HG03108 (cell line): ENCODE data around the gene BANF2.
"Not testable (repeated sequence)": the region's sequence is repeated elsewhere in the genome, so short reads cannot be mapped to it uniquely, and the experiment has no call there.

ENCODE experiments used
- ATAC-seq: cut with Tn5 transposase; IDR thresholded peaks from one replicate; pipeline ENCODE4 v1.9.1; 2021; ENCODE audit warnings: moderate library complexity; ENCODE audit not compliant: unreplicated experiment

BANF2 gene

DNA sequence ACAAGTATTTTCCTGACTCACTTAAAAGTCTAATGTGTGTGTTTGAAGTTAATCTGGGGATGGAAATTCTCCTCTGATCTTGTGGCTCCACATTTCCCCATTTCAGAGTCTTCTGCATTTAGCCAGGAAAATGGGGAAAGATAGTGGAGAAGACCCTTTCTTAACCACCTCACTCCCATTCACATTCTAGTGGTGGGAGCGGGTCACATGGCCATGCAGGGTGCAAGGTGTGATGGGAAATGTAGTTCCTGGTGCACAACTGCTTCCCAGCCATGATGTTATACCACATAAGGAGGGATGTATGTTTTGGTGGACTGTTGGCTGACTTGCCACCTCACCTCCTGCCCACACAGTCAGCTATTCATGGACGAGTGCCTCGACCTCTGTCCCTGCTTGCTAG is 61.8 kb downstream of the BANF2 start:
- no peak for ATAC-seq

- no peak for ATAC-seq
Observed at GRCh38 chr20:17762243-17762872, 62.6 kb downstream of the BANF2 start.

DNA sequence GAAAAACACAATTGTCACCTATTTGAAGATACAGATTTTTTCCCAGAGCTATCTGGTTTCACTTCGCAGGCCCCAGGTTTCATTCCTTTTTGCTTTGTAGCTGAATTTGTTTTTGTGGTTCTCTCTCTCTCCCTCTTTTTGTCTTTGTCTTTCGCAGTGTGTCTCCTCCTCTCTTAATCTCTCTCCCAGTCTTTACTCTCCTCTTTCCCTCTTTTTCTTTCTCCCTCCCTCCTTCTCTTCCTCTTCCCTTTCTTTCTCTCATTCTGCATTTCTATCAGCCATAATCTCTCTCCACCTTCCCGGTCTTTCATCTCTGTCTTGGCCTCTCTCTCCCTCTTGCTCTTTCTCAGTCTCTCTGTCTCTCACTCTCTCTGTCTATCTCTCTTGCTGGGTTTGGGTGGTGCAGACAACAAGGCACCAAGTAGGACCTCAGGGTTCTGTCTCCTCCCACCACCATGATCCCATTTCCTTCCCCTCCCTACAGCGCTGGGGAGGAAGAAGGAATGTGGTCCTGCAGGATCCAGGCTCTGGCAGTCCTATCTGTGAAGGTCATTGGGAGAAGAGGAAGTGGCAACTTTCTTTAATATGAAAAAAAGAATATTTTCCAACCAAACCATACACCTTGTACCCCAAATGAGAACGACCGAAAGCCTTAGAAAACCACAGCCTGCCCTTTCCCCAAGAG is 63.2 kb downstream of the BANF2 start:
- ATAC-seq = no peak

DNA sequence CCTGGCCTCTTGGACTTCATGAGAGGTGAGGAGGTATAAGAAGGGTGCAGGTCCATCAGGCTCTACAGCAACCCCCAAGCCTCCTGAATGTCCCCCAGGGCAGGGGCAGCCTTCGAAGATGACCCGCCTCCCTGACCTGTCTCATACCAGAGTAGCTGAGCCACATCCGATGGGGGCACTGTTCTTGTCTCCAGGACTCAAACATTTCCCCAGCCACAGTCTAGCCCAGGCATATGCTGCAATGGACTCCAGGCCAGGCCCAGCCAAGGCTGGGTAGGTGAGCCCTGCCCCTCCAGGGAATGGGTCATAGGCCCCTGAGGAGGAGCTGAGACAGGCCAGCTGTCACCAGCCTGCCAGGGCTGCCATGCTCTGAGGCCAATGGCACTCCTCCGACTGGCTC is 65.3 kb downstream of the BANF2 start:
- no peak for ATAC-seq

- no peak for ATAC-seq
Observed at GRCh38 chr20:17765584-17765983, 65.8 kb downstream of the BANF2 start.

- ATAC-seq = no peak
Observed at GRCh38 chr20:17766226-17766625, 66.5 kb downstream of the BANF2 start.

DNA sequence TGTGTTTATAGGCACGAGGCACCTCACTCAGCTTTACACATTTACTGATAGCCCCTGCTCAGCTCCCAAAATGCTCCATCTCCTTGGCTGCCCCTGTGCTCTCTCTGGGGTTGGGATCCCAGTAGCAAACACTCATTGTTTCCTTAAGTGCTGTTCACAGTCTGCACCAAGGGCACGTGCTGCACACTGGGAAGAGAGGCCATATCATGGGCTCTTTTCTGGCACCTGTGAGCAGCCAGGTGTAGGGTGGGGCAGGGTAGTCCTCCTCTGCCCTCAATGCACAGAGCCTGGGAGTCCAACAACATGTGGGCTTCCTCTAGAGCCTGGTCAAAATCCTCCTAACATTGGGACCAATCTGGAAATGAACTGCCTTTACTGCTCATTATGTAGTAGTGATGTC is 67.9 kb downstream of the BANF2 start:
- no peak for ATAC-seq

GRCh38 chr20:17768271-17768670 is 68.5 kb downstream of the BANF2 start:
- ATAC-seq = no peak

DNA sequence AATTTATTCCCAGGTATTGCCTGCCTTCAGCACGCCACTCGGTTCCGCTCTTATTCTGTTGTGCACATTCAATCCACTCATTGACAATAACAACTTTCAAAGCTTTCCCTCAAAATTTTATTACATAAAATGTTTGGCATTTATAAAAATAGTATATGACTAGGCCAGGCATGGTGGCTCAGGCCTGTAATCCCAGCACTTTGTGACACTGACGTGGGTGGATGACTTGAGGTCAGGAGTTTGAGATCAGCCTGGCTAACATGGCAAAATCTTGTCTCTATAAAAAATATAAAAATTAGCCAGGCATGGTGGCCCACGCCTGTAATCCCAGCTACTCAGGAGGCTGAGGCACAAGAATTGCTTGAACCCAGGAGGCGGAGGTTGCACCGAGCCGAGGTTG is 70.0 kb downstream of the BANF2 start:
- ATAC-seq = not testable (repeated sequence)

- no peak for ATAC-seq
Observed at GRCh38 chr20:17771206-17772004, 71.6 kb downstream of the BANF2 start.

- ATAC-seq = no peak
Observed at GRCh38 chr20:17772005-17772343, 72.2 kb downstream of the BANF2 start.

- ATAC-seq = no peak
Observed at GRCh38 chr20:17773619-17774018, 73.9 kb downstream of the BANF2 start.

DNA sequence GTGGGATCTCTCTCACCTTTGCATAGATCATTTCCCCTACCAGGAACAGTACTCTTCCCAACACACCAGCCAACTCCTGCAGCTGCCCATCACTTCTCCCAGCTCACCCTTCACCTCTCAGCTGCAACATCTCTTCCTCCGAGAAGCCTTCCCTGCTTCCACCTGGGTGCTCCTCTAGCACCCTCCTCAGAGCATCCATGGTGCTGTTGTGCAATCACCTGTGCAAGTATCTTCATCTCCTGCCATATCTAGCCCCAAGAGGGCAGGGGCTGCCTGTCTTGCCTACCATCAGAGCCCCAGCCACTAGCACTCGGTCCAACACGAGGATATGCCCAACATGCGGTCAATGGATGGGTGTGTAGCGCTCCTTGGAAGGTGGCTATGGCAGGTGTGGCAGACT is 75.8 kb downstream of the BANF2 start:
- ATAC-seq = no peak

- ATAC-seq = no peak
Observed at GRCh38 chr20:17776551-17776950, 76.8 kb downstream of the BANF2 start.

GRCh38 chr20:17779011-17779410 is 79.2 kb downstream of the BANF2 start:
- not testable (repeated sequence) for ATAC-seq

- ATAC-seq = peak; percentile 86
Observed at GRCh38 chr20:17782768-17783167, 83.0 kb downstream of the BANF2 start.

- ATAC-seq = no peak
Observed at GRCh38 chr20:17783671-17784070, 83.9 kb downstream of the BANF2 start.

- no peak for ATAC-seq
Observed at GRCh38 chr20:17785007-17785406, 85.2 kb downstream of the BANF2 start.
